CD4-positive, alpha-beta T cell treated with Interferon gamma for 1 hour (primary cell): Measurements from ENCODE around the gene REXO1.
A peak's percentile ranks its signal among the peaks of the same experiment; 100 is the strongest.

ENCODE experiments used
- DNase-seq: peaks from one replicate; pipeline ENCODE4 v3.0.0-alpha.2; 2020

REXO1 gene

GRCh38 chr19:1789261-1790041 is 58.8 kb downstream of the REXO1 start:
- DNase-seq: no peak

GRCh38 chr19:1787116-1787515 is 61.2 kb downstream of the REXO1 start:
- DNase-seq: no peak

- DNase-seq: no peak
These were observed 61.6 kb downstream of the REXO1 start for GRCh38 chr19:1786668-1787067.

- DNase-seq: no peak
These were observed 63.0 kb downstream of the REXO1 start for GRCh38 chr19:1785310-1785709.

- no peak for DNase-seq
These were observed 64.4 kb downstream of the REXO1 start for GRCh38 chr19:1783874-1784273.

- DNase-seq: no peak
These were observed 64.9 kb downstream of the REXO1 start for GRCh38 chr19:1783354-1783753.

- no peak for DNase-seq
These were observed 65.8 kb downstream of the REXO1 start for GRCh38 chr19:1782521-1782920.

- no peak for DNase-seq
These were observed 67.9 kb downstream of the REXO1 start for GRCh38 chr19:1780272-1780958.

GRCh38 chr19:1779574-1779973 is 68.7 kb downstream of the REXO1 start:
- DNase-seq: no peak

- no peak for DNase-seq
These were observed 71.1 kb downstream of the REXO1 start for GRCh38 chr19:1777149-1777548.

GRCh38 chr19:1776606-1777147 is 71.6 kb downstream of the REXO1 start:
- DNase-seq: no peak

- DNase-seq: no peak
These were observed 72.2 kb downstream of the REXO1 start for GRCh38 chr19:1775951-1776605.

- no peak for DNase-seq
These were observed 73.1 kb downstream of the REXO1 start for GRCh38 chr19:1774989-1775772.

GRCh38 chr19:1773184-1773583 is 75.1 kb downstream of the REXO1 start:
- no peak for DNase-seq

GRCh38 chr19:1770866-1771576 is 77.3 kb downstream of the REXO1 start:
- no peak for DNase-seq

GRCh38 chr19:1769645-1769985 is 78.7 kb downstream of the REXO1 start:
- DNase-seq: no peak

GRCh38 chr19:1768918-1769644 is 79.2 kb downstream of the REXO1 start:
- no peak for DNase-seq

GRCh38 chr19:1768248-1768647 is 80.0 kb downstream of the REXO1 start:
- DNase-seq: no peak

GRCh38 chr19:1767464-1767933 is 80.8 kb downstream of the REXO1 start:
- peak; percentile 47 for DNase-seq

GRCh38 chr19:1766800-1767352 is 81.4 kb downstream of the REXO1 start:
- no peak for DNase-seq
